K562 (cell line): ENCODE results near the gene OST4. TPM values are rescaled to one million over a fixed set of nuclear protein-coding genes. Genes with fewer than 3 reads are reported as not detected.
A peak's percentile ranks its signal among the peaks of the same experiment; 100 is the strongest.

ENCODE experiments used
- ATAC-seq: fragments of 200-7000 bp; cut with Tn5 transposase; 3 replicates; pipeline ENCODE4 v1.9.1; 2020; ENCODE audit warnings: moderate library complexity
- BruUV-seq: library from RNA; stranded (reverse); fragments of 400-500 nt; replicated peaks from 2 replicates; lab custom pipeline; 2021; lab: Mats Ljungman, UMichigan
- CTCF ChIA-PET: fragments of 300-600 bp; formaldehyde crosslinking; extraction: SDS; loops from one replicate; lab custom pipeline; 2021; ENCODE audit warnings: low intra/inter-chr PET ratio; lab: Yijun Ruan, JAX
- POLR2A ChIA-PET: fragments of 300-600, 350-650 bp; sonication (Branson Sonifier 250); formaldehyde crosslinking; extraction: SDS; loops from one replicate; lab custom pipeline; 2021; ENCODE audit warnings: antibody characterized with exemption, inconsistent platforms; lab: Yijun Ruan, JAX
- DNase-seq, 4 experiments: peaks; one replicate each; pipeline versions ENCODE4 v3.0.0 to v3.0.0-alpha.2; 2011 to 2018; ENCODE audit warnings: low spot score in 3 of 4, mixed read lengths in 3 of 4; ENCODE audit errors: extremely low read depth in 1 of 4
- FAIRE-seq: peaks from 2 replicates; lab custom pipeline; 2011; peaks lifted over from hg19 to GRCh38; lab: Jason Lieb, UNC
- H2AFZ ChIP-seq: 2 replicates; pipeline ENCODE4 v1.6.0; 2011; ENCODE audit warnings: low read depth, low read length, control low read depth, inconsistent platforms
- H3K27ac ChIP-seq: fragments of 200-600 bp; 3 replicates; pipeline ENCODE4 v1.8.0; 2011; ENCODE audit warnings: low read depth, mild to moderate bottlenecking, control low read depth, inconsistent platforms, low read length, moderate library complexity, mixed read lengths; ENCODE audit errors: extremely low read depth
- H3K27me3 ChIP-seq, 2 experiments: fragments of 300-600 bp in 1 of 2; 2 replicates in 1 of 2; 3 replicates in 1 of 2; pipeline versions ENCODE4 v1.6.0 to v1.8.0; 2011; ENCODE audit warnings: inconsistent platforms in 2 of 2, low read length in 2 of 2, mild to moderate bottlenecking in 1 of 2, mixed read lengths in 1 of 2, moderate library complexity in 1 of 2; ENCODE audit not compliant: control insufficient read depth in 2 of 2, insufficient read depth in 2 of 2
- H3K36me3 ChIP-seq: fragments of 300-600 bp; 3 replicates; pipeline ENCODE4 v1.8.0; 2011; ENCODE audit warnings: mild to moderate bottlenecking, low read length, inconsistent platforms; ENCODE audit not compliant: control insufficient read depth, insufficient read depth
- H3K4me1 ChIP-seq, 2 experiments: fragments of 200-600 bp in 1 of 2; replicated peaks in 1 of 2; 2 replicates in 1 of 2; 3 replicates in 1 of 2; pipeline versions ENCODE4 v1.5.1 to v1.8.0; 2011; ENCODE audit warnings: inconsistent platforms in 2 of 2, low read length in 2 of 2, mild to moderate bottlenecking in 1 of 2, mixed read lengths in 1 of 2, moderate library complexity in 1 of 2; ENCODE audit not compliant: control insufficient read depth in 2 of 2, insufficient read depth in 2 of 2
- H3K4me2 ChIP-seq: 2 replicates; pipeline ENCODE4 v1.6.1; 2011; ENCODE audit warnings: low read length, control low read depth, inconsistent platforms, mixed read lengths; ENCODE audit not compliant: insufficient read depth
- H3K4me3 ChIP-seq: fragments of 200-600 bp; sonication (generic), shearing (Covaris generic); 2 replicates; pipeline ENCODE4 v1.5.1; 2016; ENCODE audit warnings: control low read depth, inconsistent platforms
- H3K79me2 ChIP-seq: fragments of 200-600 bp; 3 replicates; pipeline ENCODE4 v1.8.0; 2011; ENCODE audit warnings: low read length, inconsistent platforms; ENCODE audit not compliant: control insufficient read depth, insufficient read depth
- H3K9ac ChIP-seq, 2 experiments: 2 replicates each; pipeline versions ENCODE4 v1.6.0 to v1.6.1; 2011; ENCODE audit warnings: low read depth in 2 of 2, low read length in 2 of 2, control low read depth in 1 of 2, inconsistent platforms in 1 of 2, mild to moderate bottlenecking in 1 of 2, mixed read lengths in 1 of 2; ENCODE audit not compliant: insufficient read depth in 1 of 2
- H3K9me1 ChIP-seq: one replicate; pipeline ENCODE4 v1.6.0; 2011; ENCODE audit warnings: inconsistent platforms, mild to moderate bottlenecking, low read length, moderate library complexity; ENCODE audit not compliant: control insufficient read depth, insufficient read depth
- H3K9me3 ChIP-seq: replicated peaks from 2 replicates; pipeline ENCODE4 v1.5.1; 2011; ENCODE audit warnings: low read depth, low read length, inconsistent platforms; ENCODE audit not compliant: control insufficient read depth, insufficient read depth
- H4K20me1 ChIP-seq: replicated peaks from 2 replicates; pipeline ENCODE4 v1.6.1; 2011; ENCODE audit warnings: low read length, inconsistent platforms, mixed read lengths; ENCODE audit not compliant: control insufficient read depth, insufficient read depth
- ELF4 ChIP-seq: fragments of 450-650 bp; formaldehyde crosslinking; IDR thresholded peaks from 2 replicates; pipeline ENCODE4 v1.4.0; 2022; ENCODE audit warnings: missing genetic modification characterization
- HMGXB4 ChIP-seq: sonication (generic); formaldehyde crosslinking; IDR thresholded peaks from 2 replicates; pipeline ENCODE4 v1.8.1; 2023; ENCODE audit warnings: mild to moderate bottlenecking, missing genetic modification reagents
- MAFG ChIP-seq: fragments of 450-650 bp; conservative IDR thresholded peaks from 2 replicates; pipeline ENCODE4 v1.6.1; 2016; ENCODE audit warnings: missing genetic modification characterization, missing compliant biosample characterization
- PCBP2 ChIP-seq: fragments of 200-400 bp; formaldehyde crosslinking; IDR thresholded peaks from 2 replicates; pipeline ENCODE4 v1.6.1; 2018; ENCODE audit warnings: low read length, low read depth, mild to moderate bottlenecking, moderate library complexity; ENCODE audit not compliant: poor library complexity, severe bottlenecking
- PHTF2 ChIP-seq: fragments of 250-450 bp; sonication (Bioruptor Pico); IDR thresholded peaks from 2 replicates; pipeline ENCODE4 v1.5.0; 2021; ENCODE audit warnings: mild to moderate bottlenecking
- POLR2H ChIP-seq: IDR thresholded peaks from 2 replicates; pipeline ENCODE4 v1.6.1; 2016; ENCODE audit warnings: missing genetic modification characterization, low read depth, mild to moderate bottlenecking, control low read depth, missing compliant biosample characterization, moderate library complexity
- SRSF7 ChIP-seq: fragments of 200-400 bp; formaldehyde crosslinking; optimal IDR thresholded peaks from 2 replicates; pipeline ENCODE3; 2017; ENCODE audit warnings: mild to moderate bottlenecking, low read depth, low read length
- TAF9B ChIP-seq: fragments of 450-650 bp; IDR thresholded peaks from 2 replicates; pipeline ENCODE4 v1.6.1; 2018; ENCODE audit warnings: mild to moderate bottlenecking; ENCODE audit not compliant: partially characterized antibody
- THRA ChIP-seq: fragments of 450-650 bp; IDR thresholded peaks from 2 replicates; pipeline ENCODE4 v1.6.1; 2017; ENCODE audit warnings: mild to moderate bottlenecking, moderate library complexity
- ZNF165 ChIP-seq: fragments of 250-450 bp; sonication (Bioruptor Pico); IDR thresholded peaks from 2 replicates; pipeline ENCODE4 v1.4.0; 2020; ENCODE audit warnings: borderline replicate concordance
- ZNF347 ChIP-seq: fragments of 450-650 bp; formaldehyde crosslinking; IDR thresholded peaks from 2 replicates; pipeline ENCODE4 v1.4.0; 2020; ENCODE audit warnings: low read depth, mild to moderate bottlenecking, moderate library complexity
- WGBS: fragments of 100-300 bp; shearing (Covaris generic); methylation state at CpG from one replicate; pipeline ENCODE4 v1.1.6; 2016; ENCODE audit warnings: low coverage, mixed read lengths; ENCODE audit not compliant: insufficient coverage; ENCODE audit errors: missing lambda C conversion rate; 5-methylcytosine and 5-hydroxymethylcytosine counted together
- in situ Hi-C: fragments of 300-500 bp; cut with MboI; formaldehyde crosslinking; loops from 4 replicates; pipeline ENCODE4 v1.15.0; 2018; ENCODE audit warnings: inconsistent platforms, mixed read lengths
- intact Hi-C: fragments of 100-400 bp; cut with micrococcal nuclease; formaldehyde crosslinking; loops from 2 replicates; pipeline ENCODE4 v1.14.2; 2022
- polyA plus RNA-seq, 8 experiments: library from polyadenylated mRNA; depleted of rRNA in 4 of 8; stranded (reverse) in 5 of 8; unstranded in 3 of 8; fragments of >200 nt; fragmentation: Nextera tagmentation in 2 of 8; fragmentation: Illumina TruSeq in 1 of 8; extraction: Ambion mirVana in 2 of 8; extraction: Trizol in 1 of 8; gene quantifications; 2 replicates each; pipeline versions ENCODE4 v1.2.1 to v1.2.3, GENCODE V29; 2011 to 2014; ENCODE audit warnings: inconsistent platforms in 1 of 8, missing spikeins in 1 of 8
- total RNA-seq, 7 experiments: library from RNA; depleted of rRNA in 6 of 7; stranded (reverse); fragments of >200 nt in 6 of 7; fragmentation: Illumina TruSeq in 2 of 7; extraction: Trizol in 2 of 7; gene quantifications; 2 replicates each; pipeline versions ENCODE4 v1.2.1 to v1.2.3, GENCODE V29; 2011 to 2021; ENCODE audit warnings: low replicate concordance in 1 of 7
- TF ChIP-seq, protein P1 (sequence below): fragments of 250-450 bp; sonication (Bioruptor Pico); IDR thresholded peaks from 2 replicates; pipeline ENCODE4 v1.4.0; 2020; ENCODE audit warnings: mild to moderate bottlenecking, moderate library complexity
- TF ChIP-seq, protein P2 (sequence below): fragments of 250-450 bp; sonication (Bioruptor Pico); IDR thresholded peaks from 2 replicates; pipeline ENCODE4 v1.8.0; 2022; ENCODE audit warnings: inconsistent platforms, mild to moderate bottlenecking, moderate library complexity, borderline replicate concordance

OST4 gene
- total and polyA plus RNA-seq, 9 of the 15 experiments (the other 6 are each of a cell fraction or from before 2014, with no cell fraction given), result 186 to 1,155 (median 355) TPM

- no peaks in the 10 kb centered on the region for H4K20me1 ChIP-seq
- H3K27me3 ChIP-seq, result no peaks in the 10 kb centered on the region
- TF ChIP-seq MAFG (tag) (no peak), SRSF7 (no peak), ZNF165 (no peak), POLR2H (no peak), PCBP2 (no peak), ELF4 (CRISPR knock-in tag) (no peak), ZNF347 (CRISPR knock-in tag) (no peak), TAF9B (no peak), THRA (no peak), PHTF2 (CRISPR knock-in tag) (no peak), HMGXB4 (CRISPR knock-in tag) (no peak)
- TF ChIP-seq, protein P1, sequence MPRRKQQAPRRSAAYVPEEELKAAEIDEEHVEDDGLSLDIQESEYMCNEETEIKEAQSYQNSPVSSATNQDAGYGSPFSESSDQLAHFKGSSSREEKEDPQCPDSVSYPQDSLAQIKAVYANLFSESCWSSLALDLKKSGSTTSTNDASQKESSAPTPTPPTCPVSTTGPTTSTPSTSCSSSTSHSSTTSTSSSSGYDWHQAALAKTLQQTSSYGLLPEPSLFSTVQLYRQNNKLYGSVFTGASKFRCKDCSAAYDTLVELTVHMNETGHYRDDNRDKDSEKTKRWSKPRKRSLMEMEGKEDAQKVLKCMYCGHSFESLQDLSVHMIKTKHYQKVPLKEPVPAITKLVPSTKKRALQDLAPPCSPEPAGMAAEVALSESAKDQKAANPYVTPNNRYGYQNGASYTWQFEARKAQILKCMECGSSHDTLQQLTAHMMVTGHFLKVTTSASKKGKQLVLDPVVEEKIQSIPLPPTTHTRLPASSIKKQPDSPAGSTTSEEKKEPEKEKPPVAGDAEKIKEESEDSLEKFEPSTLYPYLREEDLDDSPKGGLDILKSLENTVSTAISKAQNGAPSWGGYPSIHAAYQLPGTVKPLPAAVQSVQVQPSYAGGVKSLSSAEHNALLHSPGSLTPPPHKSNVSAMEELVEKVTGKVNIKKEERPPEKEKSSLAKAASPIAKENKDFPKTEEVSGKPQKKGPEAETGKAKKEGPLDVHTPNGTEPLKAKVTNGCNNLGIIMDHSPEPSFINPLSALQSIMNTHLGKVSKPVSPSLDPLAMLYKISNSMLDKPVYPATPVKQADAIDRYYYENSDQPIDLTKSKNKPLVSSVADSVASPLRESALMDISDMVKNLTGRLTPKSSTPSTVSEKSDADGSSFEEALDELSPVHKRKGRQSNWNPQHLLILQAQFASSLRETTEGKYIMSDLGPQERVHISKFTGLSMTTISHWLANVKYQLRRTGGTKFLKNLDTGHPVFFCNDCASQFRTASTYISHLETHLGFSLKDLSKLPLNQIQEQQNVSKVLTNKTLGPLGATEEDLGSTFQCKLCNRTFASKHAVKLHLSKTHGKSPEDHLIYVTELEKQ, result no peak
- TF ChIP-seq, protein P2, sequence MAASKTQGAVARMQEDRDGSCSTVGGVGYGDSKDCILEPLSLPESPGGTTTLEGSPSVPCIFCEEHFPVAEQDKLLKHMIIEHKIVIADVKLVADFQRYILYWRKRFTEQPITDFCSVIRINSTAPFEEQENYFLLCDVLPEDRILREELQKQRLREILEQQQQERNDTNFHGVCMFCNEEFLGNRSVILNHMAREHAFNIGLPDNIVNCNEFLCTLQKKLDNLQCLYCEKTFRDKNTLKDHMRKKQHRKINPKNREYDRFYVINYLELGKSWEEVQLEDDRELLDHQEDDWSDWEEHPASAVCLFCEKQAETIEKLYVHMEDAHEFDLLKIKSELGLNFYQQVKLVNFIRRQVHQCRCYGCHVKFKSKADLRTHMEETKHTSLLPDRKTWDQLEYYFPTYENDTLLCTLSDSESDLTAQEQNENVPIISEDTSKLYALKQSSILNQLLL (CRISPR knock-in tag), result no peak
Measured at GRCh38 chr2:27069961-27070618, 1.4 kb downstream of the OST4 start.

More at GRCh38 chr2:27069961-27070618, 1.4 kb downstream of the OST4 start:
- Histone ChIP-seq H3K4me3 (peak overlapping the region; percentile 82), H3K36me3 (peaks cover 47% of the 10 kb centered on the region), H3K9ac (peak overlapping the region; percentile 90 to 99), H3K4me1 (peaks cover 36 to 37% of the 10 kb centered on the region in 2 experiments), H3K9me3 (no peaks in the 10 kb centered on the region), H3K79me2 (peaks cover 29% of the 10 kb centered on the region), H3K27ac (peak overlapping the region; percentile 86; the same call in 2 of the 3 replicates), H2AFZ (no peak overlapping the region), H3K9me1 (no peaks in the 10 kb centered on the region), H3K4me2 (peak overlapping the region; percentile 98)
- 83% methylated on average over 8 of the region's 8 CpGs for WGBS
- FAIRE-seq, result no peak
- in situ Hi-C loops, result no loop called here
- no peak for DNase-seq
- no TSS peak for BruUV-seq
- ChIA-PET CTCF (no interaction called here), POLR2A (interaction anchor here (9.0 kb wide), 1 partner anchor 15 kb away, joined by 112 read pairs; the partner anchor contains the start of gene AGBL5)
- ATAC-seq, result no peak
- intact Hi-C loops, result no loop called here
